NCI-H2081 treated with DMSO at 0.1 percent for 48 hours (cell line): Measurements from ENCODE around the gene EHF.
"Not testable (repeated sequence)": the region's sequence is repeated elsewhere in the genome, so short reads cannot be mapped to it uniquely, and the experiment has no call there.

Source experiments
- DNase-seq: peaks from one replicate; lab custom pipeline; 2025; lab: John Stamatoyannopoulos, UW

The EHF gene

DNA sequence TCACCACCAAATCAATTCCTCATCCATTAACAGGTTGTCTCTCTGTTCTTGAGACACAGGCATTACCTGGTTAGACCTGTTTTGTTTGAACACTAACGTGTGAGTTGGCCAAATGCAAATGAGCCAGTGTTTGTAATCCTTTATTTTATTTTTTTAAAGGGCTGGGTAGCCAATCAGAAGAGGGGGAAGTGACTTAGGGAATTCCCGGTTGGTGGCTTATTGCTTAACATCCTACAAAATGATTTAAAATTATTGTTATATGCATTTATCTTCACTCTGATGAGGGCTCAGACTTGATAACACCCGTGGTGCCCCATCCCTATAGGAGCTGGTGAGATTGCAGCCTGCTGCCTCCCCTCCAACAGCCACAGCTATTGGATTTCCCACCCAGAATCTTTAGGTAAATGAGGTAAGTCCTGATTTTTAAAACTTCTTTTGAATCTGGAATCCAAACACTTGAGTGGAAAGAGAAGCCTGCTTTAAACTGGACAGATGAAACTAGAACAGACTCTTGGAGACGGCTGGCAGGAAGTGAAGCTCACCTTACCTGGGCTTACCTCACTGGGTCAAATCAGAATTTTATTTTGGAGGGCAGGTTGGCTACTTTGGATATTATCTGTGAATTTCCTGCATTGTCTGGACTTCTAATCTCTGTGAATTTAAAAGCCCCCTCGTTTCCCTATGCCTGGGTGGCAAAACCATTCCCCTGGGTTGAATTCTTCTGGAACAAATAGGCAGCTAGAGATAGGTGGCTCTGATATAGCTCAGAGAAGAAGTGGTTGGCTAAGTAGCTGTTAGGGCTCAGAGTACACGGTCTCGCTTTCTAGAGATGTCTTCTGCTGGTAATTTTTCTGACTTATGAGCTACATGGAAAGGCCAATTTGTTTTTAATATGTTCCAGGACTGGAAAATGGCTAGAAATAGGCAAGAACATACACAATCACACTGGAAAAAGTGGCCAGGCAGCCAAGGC is at the start of gene EHF:
EHF (plus strand) TSS at position 274 of the 973 bp plus-strand sequence. CDS start 21,538 bp downstream, outside the sequence.
- DNase-seq: no peak

GRCh38 chr11:34573537-34573936 is 47.4 kb upstream of the EHF start:
- no peak for DNase-seq

DNA sequence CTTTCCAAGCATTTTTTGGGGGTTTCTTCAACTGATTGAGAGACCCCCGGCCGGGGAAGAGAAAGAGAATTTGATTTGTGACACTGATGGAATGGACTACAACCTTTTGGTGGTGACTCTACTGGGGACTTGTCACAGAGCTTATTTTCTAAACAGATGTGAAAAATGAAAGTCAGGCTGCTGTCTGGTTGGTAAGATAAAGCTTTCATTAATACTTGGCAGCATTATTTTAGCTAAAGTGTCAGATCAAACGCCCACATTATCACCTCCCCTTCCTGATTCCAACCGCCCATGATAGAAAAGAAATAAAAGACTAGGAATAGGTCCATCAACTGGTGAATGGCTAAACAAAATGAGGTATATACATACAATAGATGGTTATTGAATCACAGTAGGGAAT is 45.6 kb upstream of the EHF start:
- DNase-seq: no peak

- no peak for DNase-seq
Measured at GRCh38 chr11:34575671-34576070, 45.2 kb upstream of the EHF start.

DNA sequence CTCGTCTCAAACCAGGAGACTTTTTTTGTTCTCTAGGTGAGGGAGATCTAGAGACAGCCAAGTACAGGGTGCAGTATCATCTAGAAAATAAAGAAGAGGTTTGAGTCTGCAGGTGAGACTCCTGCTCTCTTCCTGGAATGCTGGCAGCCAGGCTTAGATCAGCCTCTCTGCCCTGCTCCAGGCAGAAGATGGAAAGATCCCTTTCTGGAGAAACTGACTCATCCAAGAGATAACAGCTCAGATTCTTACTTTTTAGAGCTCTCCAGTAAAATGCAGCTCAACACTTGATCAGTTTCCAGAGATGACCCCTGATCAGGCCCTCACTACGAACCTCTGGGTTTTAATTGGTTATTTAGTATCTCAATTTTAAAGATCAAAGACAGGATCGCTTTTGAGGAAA is 44.6 kb upstream of the EHF start:
- DNase-seq: no peak

GRCh38 chr11:34583818-34584217 is 37.1 kb upstream of the EHF start:
- no peak for DNase-seq

DNA sequence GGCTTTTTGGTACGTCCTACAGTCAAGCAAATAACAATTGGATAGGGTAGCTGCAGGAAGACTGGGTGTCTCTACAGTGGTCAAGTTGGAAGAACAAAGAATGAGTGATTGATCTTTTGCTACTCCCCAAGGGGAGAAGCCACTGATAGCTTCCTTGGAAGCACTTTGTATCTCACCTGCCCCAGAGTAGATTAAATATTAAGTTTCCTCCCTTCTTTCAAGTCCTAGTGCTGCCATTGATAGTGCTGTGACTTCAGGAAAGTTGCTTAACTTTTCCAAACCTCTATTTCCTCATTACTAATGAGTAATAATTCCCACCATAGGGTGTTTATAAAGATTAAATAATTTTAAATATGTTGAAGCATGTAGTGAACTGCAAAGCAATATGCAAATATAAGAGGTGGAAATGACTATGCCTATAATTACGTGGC is 35.6 kb upstream of the EHF start:
- DNase-seq: no peak

DNA sequence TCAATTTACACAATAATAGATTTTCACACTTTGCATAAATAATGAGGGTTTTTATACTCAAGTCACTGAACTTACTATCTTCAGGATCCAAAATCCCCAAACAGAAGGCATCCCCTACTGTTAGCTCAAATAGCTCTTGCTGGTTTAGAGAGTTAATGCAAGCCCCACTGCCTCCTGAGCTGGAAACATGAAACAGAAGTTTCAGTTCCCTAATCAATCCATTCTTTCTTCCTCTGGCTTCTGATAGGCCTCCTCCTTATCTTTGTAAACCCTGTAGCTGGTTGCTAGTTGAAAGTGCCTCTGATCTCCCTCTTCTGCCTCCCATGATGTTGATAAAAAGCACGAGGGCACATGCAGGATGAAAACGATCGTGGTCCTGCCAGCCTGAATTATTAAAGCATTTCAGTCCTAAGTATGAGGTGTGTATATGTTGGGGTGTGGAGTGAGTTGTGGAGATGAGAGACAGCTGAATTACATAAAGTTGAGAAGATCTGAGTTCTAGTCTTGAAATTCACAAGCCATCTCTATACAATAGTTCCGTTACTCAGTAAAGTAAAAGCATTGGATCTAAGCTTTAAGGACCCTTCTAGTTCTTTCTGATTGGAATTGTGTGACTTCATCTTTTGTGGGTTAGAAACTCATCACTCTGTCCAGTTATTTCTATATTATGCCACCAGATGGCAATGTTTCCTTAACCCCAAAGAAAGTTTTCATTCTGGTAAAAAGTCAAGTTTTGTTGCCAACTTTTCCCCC is 35.0 kb upstream of the EHF start:
- DNase-seq: no peak

DNA sequence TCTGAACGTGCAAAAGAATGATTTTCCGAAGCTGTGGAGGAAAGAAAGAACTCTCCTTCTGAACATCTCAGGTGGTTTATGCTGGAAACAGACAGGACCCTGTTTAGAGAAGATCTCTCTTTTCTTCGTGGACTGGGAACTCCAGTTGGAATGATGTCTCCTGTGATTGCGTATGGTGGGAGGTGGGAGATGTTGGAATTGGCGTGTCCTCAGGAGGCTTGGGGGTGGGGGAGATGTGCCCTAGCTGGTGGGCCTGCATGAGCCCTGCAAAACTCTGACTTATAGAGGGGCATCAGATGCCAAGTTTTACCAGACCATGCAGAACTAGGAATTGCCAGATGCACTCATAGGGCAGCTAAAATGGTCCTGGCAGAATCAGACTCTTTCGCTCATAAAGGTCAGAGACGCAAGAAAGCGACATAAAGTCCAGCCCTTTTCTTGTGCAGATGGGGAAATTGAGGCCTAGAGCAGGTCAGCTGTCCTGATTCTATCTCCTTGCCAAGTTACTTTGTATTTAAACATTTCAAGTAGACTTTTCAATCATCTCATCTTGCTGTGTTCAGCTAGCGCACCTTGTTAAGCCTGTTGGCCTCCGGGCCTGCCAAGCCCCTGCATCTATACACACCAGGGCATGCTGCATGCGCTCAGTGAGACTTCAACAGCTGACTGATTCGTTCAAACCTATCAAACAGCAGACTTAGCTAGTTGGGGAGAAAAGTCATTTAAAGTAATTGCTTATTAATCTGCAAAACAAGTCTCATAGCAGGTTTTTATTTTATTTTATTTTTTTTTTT is 34.2 kb upstream of the EHF start:
- DNase-seq: no peak

DNA sequence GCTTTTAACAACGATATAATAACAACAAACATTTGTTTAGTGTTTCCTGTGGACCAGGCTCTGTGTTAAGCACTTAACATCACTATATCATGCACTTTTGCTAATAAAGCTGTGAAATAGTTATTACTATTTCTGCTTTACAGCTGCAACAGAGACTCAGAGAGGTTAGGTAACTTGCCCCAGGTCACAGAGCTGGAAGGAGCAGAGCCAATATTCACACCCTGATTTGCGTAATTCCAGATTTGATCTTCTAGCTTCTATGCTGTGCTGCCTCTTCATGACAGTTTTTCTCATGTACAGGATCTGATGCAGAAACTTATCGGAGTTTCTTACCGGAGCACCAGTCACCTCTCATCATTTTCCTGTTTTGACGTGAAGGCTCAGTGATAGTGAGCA is 33.6 kb upstream of the EHF start:
- DNase-seq: no peak

- DNase-seq: no peak
Measured at GRCh38 chr11:34588023-34588422, 32.9 kb upstream of the EHF start.

DNA sequence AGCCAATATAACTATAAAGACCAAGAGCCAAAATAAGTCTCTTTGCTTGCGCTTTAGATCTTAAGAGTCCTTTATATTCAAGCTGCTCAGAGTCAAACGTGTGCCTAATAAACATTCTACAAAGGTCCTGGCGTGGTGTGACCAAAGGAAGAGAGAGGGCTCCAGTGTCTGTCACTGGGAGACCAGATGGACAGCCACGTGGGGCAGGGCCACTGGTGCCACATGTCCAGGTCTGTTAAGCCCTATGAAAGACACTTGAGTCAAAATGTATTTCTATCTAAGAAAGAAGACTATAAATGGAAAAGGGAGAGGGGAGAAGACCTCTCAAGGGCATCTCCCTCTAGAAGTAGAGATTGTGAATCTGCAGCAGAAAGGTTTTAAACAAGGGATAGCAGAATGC is 32.2 kb upstream of the EHF start:
- DNase-seq: no peak

DNA sequence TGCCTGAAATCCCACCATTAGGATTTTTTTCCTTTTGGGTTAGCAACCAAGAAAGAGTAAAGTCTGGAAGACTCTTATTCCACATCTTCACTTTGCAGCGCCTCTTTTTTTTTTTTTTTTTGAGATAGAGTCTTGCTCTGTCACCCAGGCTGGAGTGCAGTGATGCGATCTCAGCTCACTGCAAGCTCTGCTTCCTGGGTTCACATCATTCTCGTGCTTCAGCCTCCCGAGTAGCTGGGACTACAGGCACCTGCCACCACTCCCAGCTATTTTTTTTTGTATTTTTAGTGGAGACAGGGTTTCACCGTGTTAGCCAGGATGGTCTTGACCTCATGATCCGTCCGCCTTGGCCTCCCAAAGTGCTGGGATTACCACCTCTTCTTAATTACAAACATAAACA is 31.7 kb upstream of the EHF start:
- DNase-seq: not testable (repeated sequence)

- DNase-seq: no peak
Measured at GRCh38 chr11:34593085-34593484, 27.8 kb upstream of the EHF start.

DNA sequence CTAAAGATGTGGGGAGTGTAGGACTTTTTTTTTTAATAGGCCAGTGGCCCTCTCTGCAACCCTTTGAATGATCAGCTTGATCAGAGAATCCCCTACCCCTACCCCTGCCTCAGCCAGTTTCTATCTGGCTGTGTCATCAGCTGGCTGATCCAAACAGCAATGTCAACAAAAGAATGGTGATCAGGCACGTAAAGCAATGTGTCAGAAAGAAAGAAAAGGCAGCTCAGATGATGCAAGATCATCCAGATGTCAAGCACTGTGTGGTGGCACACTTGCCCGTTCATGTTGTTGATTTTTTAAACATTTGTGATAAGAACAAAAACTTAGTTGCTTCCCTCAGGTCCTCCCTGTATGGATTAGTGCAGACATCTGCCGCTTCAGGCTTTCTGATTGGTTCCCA is 26.3 kb upstream of the EHF start:
- DNase-seq: no peak

DNA sequence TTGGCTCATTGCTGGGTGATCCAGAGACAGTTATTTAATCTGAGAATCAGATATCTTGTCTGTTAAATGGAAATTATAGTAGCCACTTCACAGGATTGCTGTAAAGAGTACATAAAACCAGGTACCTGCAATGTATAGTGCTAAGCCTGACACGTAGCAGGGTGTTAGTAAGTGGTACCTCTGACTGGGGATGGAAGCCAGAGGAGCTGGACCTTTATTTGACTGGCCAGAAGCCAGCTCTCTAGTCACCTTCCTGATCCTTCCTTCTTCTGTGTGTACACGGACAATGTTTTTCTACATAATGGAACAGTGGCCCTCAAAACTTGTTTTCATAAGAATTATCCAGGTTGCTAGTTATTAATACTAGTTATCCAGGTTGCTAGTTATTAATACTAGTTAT is 25.5 kb upstream of the EHF start:
- DNase-seq: no peak

DNA sequence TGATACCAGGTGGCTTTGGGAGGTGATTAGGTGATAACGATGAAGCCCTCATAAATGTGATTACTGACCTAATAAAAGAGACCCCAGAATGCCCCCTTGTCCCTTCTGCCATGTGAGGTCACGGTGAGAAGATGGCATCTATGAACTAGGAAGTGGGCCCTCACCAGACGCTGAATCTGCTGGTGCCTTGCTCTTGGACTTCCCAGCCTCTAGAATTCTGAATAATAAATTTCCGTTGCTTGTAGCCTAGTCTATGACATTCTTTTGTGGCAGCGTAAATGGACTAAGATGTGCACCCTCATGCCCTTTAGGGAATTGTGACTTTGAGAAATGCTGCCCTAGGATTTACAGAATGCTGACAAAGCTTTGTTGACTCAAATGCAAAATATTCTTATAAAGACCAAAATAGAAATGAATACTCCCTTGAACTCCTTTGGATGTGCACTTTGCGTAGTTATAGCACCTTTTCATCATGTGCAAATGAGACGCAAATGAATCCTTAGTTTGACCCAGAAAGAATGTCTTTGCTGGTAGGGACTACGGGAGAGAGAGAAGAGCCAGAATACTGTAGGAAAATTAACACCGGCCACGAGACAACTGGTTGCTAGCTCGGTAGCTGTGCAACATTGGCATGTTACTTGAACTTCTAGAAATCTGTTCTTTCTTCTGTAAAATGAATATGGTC is 24.8 kb upstream of the EHF start:
- no peak for DNase-seq

DNA sequence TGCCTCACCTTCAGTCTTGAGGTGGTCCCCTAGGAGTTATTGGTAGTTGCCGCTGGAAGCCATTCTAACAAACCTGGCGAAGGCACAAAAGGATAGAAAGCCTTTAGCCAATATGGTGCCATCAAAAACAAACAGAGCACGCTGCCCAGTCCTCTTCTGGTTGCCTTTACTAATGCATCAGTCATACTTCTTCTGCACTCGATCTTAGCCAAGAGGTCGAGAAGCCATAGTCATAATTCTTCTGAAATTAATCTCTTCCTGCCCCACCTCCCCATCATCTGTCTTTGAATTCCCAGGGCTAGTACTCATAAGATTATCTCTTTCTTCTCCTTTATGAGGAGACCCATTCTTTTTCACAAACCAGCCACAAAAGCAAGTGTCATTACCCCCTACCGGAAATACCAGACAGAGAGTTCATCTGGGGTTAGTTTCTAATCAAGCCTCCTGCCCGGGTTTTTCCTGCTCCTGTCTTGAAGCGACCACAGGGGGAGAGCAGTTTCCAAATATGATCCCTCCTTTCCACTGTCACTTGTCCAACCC is 21.4 kb upstream of the EHF start:
- DNase-seq: no peak

- no peak for DNase-seq
Measured at GRCh38 chr11:34600339-34601084, 20.4 kb upstream of the EHF start.

DNA sequence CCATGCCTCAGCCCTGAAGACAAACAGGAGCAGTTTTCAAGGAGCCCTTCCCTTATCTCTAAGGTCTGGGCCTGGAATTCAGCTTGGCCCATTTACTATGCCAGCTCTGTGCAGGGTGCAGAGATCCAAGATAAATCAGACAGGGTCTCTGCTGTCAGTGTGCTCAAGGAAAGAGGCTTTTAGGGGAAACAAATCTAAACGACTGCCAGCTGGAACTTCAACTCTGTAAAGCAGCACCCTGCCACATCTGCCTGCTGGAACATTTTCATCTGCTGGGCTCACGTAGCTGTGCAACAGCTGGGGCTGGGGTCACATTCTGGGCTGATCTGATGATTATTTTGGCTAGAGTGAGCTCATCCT is 19.8 kb upstream of the EHF start:
- DNase-seq: no peak

DNA sequence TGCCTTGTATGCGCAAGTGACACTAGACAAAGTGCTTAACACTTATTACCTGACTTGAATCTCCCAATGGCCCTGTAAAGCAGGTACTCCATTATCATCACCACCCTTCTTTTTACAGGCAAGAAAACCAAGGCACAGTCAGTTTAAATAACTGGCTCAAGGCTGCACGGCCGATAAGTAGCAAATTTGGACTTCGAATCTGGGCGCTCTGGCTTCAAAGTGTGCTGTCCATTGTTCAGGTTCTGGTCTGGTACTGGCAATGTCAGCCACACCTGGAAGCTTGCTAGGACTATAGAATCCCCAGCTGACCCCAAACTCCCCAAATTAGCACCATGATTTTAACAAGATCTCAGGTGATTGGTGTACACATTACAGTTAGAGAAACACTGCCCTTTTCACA is 19.3 kb upstream of the EHF start:
- no peak for DNase-seq
